NCI-H2171 treated with DMSO at 0.1 percent for 48 hours (cell line): ENCODE measurements around the gene GPR12.
A peak's percentile ranks its signal among the peaks of the same experiment; 100 is the strongest.
"Not testable (repeated sequence)": the region's sequence is repeated elsewhere in the genome, so short reads cannot be mapped to it uniquely, and the experiment has no call there.

Experiments
- DNase-seq: peaks from one replicate; lab custom pipeline; 2025; lab: John Stamatoyannopoulos, UW

GPR12 gene

GRCh38 chr13:26747706-26748105 lies 12.9 kb downstream of the GPR12 start:
- no peak for DNase-seq

- DNase-seq: no peak
Measured at GRCh38 chr13:26743971-26744370, 16.6 kb downstream of the GPR12 start.

- DNase-seq: no peak
Measured at GRCh38 chr13:26742691-26743358, 17.8 kb downstream of the GPR12 start.

- DNase-seq: no peak
Measured at GRCh38 chr13:26735677-26736076, 24.9 kb downstream of the GPR12 start.

- DNase-seq: no peak
Measured at GRCh38 chr13:26727633-26728032, 33.0 kb downstream of the GPR12 start.

- DNase-seq: no peak
Measured at GRCh38 chr13:26727122-26727521, 33.5 kb downstream of the GPR12 start.

GRCh38 chr13:26726684-26727083 lies 33.9 kb downstream of the GPR12 start:
- no peak for DNase-seq

GRCh38 chr13:26723620-26724019 lies 37.0 kb downstream of the GPR12 start:
- DNase-seq: not testable (repeated sequence)

GRCh38 chr13:26722321-26722720 lies 38.3 kb downstream of the GPR12 start:
- DNase-seq: no peak

GRCh38 chr13:26721251-26722121 lies 39.1 kb downstream of the GPR12 start:
- no peak for DNase-seq

GRCh38 chr13:26719356-26719945 lies 41.1 kb downstream of the GPR12 start:
- DNase-seq: peak; percentile 67

- DNase-seq: no peak
Measured at GRCh38 chr13:26718872-26719271, 41.7 kb downstream of the GPR12 start.

- DNase-seq: no peak
Measured at GRCh38 chr13:26718146-26718545, 42.4 kb downstream of the GPR12 start.

GRCh38 chr13:26716984-26717383 lies 43.6 kb downstream of the GPR12 start:
- DNase-seq: no peak

- DNase-seq: no peak
Measured at GRCh38 chr13:26713341-26713740, 47.2 kb downstream of the GPR12 start.

- no peak for DNase-seq
Measured at GRCh38 chr13:26711211-26711610, 49.4 kb downstream of the GPR12 start.

GRCh38 chr13:26710166-26710565 lies 50.4 kb downstream of the GPR12 start:
- no peak for DNase-seq

GRCh38 chr13:26709461-26709860 lies 51.1 kb downstream of the GPR12 start:
- DNase-seq: no peak

GRCh38 chr13:26708007-26708297 lies 52.6 kb downstream of the GPR12 start:
- DNase-seq: no peak

GRCh38 chr13:26707122-26708006 lies 53.2 kb downstream of the GPR12 start:
- peak; percentile 65 for DNase-seq

- DNase-seq: no peak
Measured at GRCh38 chr13:26706381-26706780, 54.2 kb downstream of the GPR12 start.

- DNase-seq: no peak
Measured at GRCh38 chr13:26705536-26705935, 55.0 kb downstream of the GPR12 start.
